HL-60 (cell line): Measurements from ENCODE around the gene NCDN.

ENCODE experiments used
- CTCF ChIP-seq: IDR thresholded peaks from one replicate; pipeline ENCODE4 v1.5.1; 2011; ENCODE audit warnings: low read length, control low read depth, inconsistent platforms; ENCODE audit not compliant: insufficient read depth
- POLR2AphosphoS5 ChIP-seq: IDR thresholded peaks from 2 replicates; pipeline ENCODE4 v1.6.1; 2012; ENCODE audit warnings: low read depth

- TF ChIP-seq CTCF, result no peak
- TF ChIP-seq POLR2AphosphoS5, result no peak
These were observed 43.0 kb downstream of the NCDN start for GRCh38 chr1:35600593-35600992.
